ENCODE data around the gene TRPM3. TPM values are rescaled to one million over a fixed set of nuclear protein-coding genes. Genes with fewer than 3 reads are reported as not detected.

TRPM3 gene
- total and polyA plus RNA-seq, 2 of the 13 experiments (the other 11 are each of a cell fraction or from before 2014, with no cell fraction given) = not detected

DNA sequence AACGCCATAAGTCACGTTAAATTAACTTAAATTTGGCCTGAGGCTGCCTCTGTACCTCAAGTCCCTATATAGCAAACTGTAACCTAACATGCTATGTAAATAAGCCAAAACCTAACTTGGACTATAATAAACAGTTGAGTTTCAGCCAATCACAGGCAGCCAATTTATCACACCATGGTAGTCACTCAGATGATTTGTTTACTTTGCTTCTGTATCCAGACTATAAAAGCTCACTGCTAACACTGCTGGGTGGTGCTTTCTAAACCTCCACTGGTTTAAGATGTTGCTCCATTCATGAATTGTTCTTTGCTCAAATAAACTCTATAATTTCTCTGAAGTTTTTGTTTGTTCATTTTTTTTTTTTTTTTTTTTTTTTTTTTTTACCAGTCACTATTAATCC lies 62.8 kb downstream of the TRPM3 start (continued):
- TF ChIP-seq, protein P1, sequence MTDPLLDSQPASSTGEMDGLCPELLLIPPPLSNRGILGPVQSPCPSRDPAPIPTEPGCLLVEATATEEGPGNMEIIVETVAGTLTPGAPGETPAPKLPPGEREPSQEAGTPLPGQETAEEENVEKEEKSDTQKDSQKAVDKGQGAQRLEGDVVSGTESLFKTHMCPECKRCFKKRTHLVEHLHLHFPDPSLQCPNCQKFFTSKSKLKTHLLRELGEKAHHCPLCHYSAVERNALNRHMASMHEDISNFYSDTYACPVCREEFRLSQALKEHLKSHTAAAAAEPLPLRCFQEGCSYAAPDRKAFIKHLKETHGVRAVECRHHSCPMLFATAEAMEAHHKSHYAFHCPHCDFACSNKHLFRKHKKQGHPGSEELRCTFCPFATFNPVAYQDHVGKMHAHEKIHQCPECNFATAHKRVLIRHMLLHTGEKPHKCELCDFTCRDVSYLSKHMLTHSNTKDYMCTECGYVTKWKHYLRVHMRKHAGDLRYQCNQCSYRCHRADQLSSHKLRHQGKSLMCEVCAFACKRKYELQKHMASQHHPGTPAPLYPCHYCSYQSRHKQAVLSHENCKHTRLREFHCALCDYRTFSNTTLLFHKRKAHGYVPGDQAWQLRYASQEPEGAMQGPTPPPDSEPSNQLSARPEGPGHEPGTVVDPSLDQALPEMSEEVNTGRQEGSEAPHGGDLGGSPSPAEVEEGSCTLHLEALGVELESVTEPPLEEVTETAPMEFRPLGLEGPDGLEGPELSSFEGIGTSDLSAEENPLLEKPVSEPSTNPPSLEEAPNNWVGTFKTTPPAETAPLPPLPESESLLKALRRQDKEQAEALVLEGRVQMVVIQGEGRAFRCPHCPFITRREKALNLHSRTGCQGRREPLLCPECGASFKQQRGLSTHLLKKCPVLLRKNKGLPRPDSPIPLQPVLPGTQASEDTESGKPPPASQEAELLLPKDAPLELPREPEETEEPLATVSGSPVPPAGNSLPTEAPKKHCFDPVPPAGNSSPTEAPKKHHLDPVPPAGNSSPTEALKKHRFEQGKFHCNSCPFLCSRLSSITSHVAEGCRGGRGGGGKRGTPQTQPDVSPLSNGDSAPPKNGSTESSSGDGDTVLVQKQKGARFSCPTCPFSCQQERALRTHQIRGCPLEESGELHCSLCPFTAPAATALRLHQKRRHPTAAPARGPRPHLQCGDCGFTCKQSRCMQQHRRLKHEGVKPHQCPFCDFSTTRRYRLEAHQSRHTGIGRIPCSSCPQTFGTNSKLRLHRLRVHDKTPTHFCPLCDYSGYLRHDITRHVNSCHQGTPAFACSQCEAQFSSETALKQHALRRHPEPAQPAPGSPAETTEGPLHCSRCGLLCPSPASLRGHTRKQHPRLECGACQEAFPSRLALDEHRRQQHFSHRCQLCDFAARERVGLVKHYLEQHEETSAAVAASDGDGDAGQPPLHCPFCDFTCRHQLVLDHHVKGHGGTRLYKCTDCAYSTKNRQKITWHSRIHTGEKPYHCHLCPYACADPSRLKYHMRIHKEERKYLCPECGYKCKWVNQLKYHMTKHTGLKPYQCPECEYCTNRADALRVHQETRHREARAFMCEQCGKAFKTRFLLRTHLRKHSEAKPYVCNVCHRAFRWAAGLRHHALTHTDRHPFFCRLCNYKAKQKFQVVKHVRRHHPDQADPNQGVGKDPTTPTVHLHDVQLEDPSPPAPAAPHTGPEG (CRISPR knock-in tag; IDR thresholded peaks at IDR 0.05) = no peak
- TF ChIP-seq KDM1A (CRISPR knock-in tag; IDR thresholded peaks at IDR 0.05) (no peak), FOSL2 (CRISPR knock-in tag; IDR thresholded peaks at IDR 0.05) (no peak), KMT2A (CRISPR knock-in tag; IDR thresholded peaks at IDR 0.05) (no peak), SMARCE1 (IDR thresholded peaks at IDR 0.05; ENCODE audit: borderline replicate concordance) (no peak), CCDC6 (CRISPR knock-in tag; IDR thresholded peaks at IDR 0.05) (no peak), ZNF7 (CRISPR knock-in tag; IDR thresholded peaks at IDR 0.05) (no peak), HNRNPLL (IDR thresholded peaks at IDR 0.05; ENCODE audit: low read depth, low read length, poor library complexity, severe bottlenecking) (no peak), POLR2A (IDR thresholded peaks at IDR 0.05; ENCODE audit: insufficient read depth in 1 of 2, low read depth in 2 of 2, low read length in 2 of 2) (no peak), IKZF4 (CRISPR knock-in tag; IDR thresholded peaks at IDR 0.05; ENCODE audit: borderline replicate concordance, low read depth, not compliant biosample characterization) (no peak), ZBTB25 (CRISPR knock-in tag; IDR thresholded peaks at IDR 0.05) (no peak)
- TF ChIP-seq, protein P2, sequence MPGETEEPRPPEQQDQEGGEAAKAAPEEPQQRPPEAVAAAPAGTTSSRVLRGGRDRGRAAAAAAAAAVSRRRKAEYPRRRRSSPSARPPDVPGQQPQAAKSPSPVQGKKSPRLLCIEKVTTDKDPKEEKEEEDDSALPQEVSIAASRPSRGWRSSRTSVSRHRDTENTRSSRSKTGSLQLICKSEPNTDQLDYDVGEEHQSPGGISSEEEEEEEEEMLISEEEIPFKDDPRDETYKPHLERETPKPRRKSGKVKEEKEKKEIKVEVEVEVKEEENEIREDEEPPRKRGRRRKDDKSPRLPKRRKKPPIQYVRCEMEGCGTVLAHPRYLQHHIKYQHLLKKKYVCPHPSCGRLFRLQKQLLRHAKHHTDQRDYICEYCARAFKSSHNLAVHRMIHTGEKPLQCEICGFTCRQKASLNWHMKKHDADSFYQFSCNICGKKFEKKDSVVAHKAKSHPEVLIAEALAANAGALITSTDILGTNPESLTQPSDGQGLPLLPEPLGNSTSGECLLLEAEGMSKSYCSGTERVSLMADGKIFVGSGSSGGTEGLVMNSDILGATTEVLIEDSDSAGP (CRISPR knock-in tag; IDR thresholded peaks at IDR 0.05; ENCODE audit: borderline replicate concordance) = no peak

Measured in HepG2 (cell line).